ENCODE results near the gene ATG9B. TPM values are rescaled to one million over a fixed set of nuclear protein-coding genes. Genes with fewer than 3 reads are reported as not detected.

ATG9B gene
- total and polyA plus RNA-seq, 9 of the 15 experiments (the other 6 are each of a cell fraction or from before 2014, with no cell fraction given) = 0.29 to 8.0 (median 2.1) TPM

- in situ Hi-C loops (cut with MboI) = no loop called here
- no peak within 1 kb of the TSS for H2AFZ ChIP-seq (ENCODE audit: low read depth, low read length)
- DNase-seq (ENCODE audit: extremely low read depth in 1 of 4, low spot score in 3 of 4) (no peak), FAIRE-seq (no peak), ATAC-seq (no peak)
- H4K20me1 ChIP-seq (replicated peaks; ENCODE audit: control insufficient read depth, insufficient read depth, low read length) = peaks cover 5% of the 10 kb centered on the region; the same call in 1 of the 2 replicates
- H3K27me3 ChIP-seq (ENCODE audit: control insufficient read depth in 2 of 2, insufficient read depth in 2 of 2, low read length in 2 of 2) = no peaks in the 10 kb centered on the region
- no peak within 1 kb of the TSS for H3K9ac ChIP-seq (ENCODE audit: insufficient read depth in 1 of 2, low read depth in 2 of 2, low read length in 2 of 2)
- CTCF ChIA-PET (ENCODE audit: low intra/inter-chr PET ratio) = interaction anchor here (0.7 to 1.2 kb wide), 3 partner anchors 16 to 336 kb away, joined by 3 read pairs; no protein-coding TSS in a partner anchor
- 60% methylated on average over 12 of the region's 12 CpGs for whole genome bisulfite sequencing (ENCODE audit: insufficient coverage, low coverage, missing lambda C conversion rate)
- H3K9me1 ChIP-seq (ENCODE audit: control insufficient read depth, insufficient read depth, low read length) = no peaks in the 10 kb centered on the region
- no TSS peak for BruUV-seq (replicated peaks)
- POLR2A ChIA-PET = interaction anchor here (0.6 to 0.9 kb wide), 6 partner anchors 11 to 155 kb away, joined by 3 read pairs; no protein-coding TSS in a partner anchor
- H3K36me3 ChIP-seq (ENCODE audit: control insufficient read depth, insufficient read depth, low read length) = no peaks in the 10 kb centered on the region
- no peak within 1 kb of the TSS for H3K4me3 ChIP-seq
- no peak within 1 kb of the TSS for H3K4me2 ChIP-seq (ENCODE audit: insufficient read depth, low read length)
- H3K27ac ChIP-seq (ENCODE audit: extremely low read depth, low read depth, low read length) = no peak within 1 kb of the TSS
- peaks cover 43 to 54% of the 10 kb centered on the region in 2 experiments for H3K4me1 ChIP-seq (replicated peaks in 1 of 2; ENCODE audit: control insufficient read depth in 2 of 2, insufficient read depth in 2 of 2, low read length in 2 of 2)
- no peaks in the 10 kb centered on the region for H3K79me2 ChIP-seq (ENCODE audit: control insufficient read depth, insufficient read depth, low read length)
- no peaks in the 10 kb centered on the region; the same call in 1 of the 2 replicates for H3K9me3 ChIP-seq (replicated peaks; ENCODE audit: control insufficient read depth, insufficient read depth, low read depth, low read length)
- intact Hi-C loops (cut with micrococcal nuclease) = loop anchor here (10.0 kb wide), 1 partner anchor 676 kb away; no protein-coding TSS in a partner anchor
- no peak for TF ChIP-seq HMGN3 (IDR thresholded peaks at IDR 0.05; ENCODE audit: borderline replicate concordance, extremely low read depth, insufficient read length, low read depth, low read length)
- TF ChIP-seq PBX2 (CRISPR knock-in tag; IDR thresholded peaks at IDR 0.05; ENCODE audit: low read depth) = no peak
- no peak for TF ChIP-seq PBX2 (tag; conservative IDR thresholded peaks at IDR 0.05; ENCODE audit: low read depth)
- TF ChIP-seq JUN (IDR thresholded peaks at IDR 0.05; ENCODE audit: borderline replicate concordance, low read depth, low read length) = 0 out of 2 replicates have a peak, but pooled peaks have one; percentile 40
- TF ChIP-seq JUN (CRISPR knock-in tag; IDR thresholded peaks at IDR 0.05; ENCODE audit: borderline replicate concordance) = no peak
- TF ChIP-seq NBN (IDR thresholded peaks at IDR 0.05; ENCODE audit: low read depth) = no peak
- TF ChIP-seq ZKSCAN8 (CRISPR knock-in tag; IDR thresholded peaks at IDR 0.05) = no peak
- TF ChIP-seq CBX5 (IDR thresholded peaks at IDR 0.05; ENCODE audit: borderline replicate concordance, low read depth) = peak; percentile 98
- TF ChIP-seq TRIM24 (IDR thresholded peaks at IDR 0.05) = peak; percentile 82 to 85; a peak in 3 of 4 replicates
- no peak for TF ChIP-seq U2AF1 (optimal IDR thresholded peaks at IDR 0.05; ENCODE audit: low read depth, low read length)
- TF ChIP-seq LEF1 (IDR thresholded peaks at IDR 0.05) = no peak
- TF ChIP-seq ZNF395 (CRISPR knock-in tag; IDR thresholded peaks at IDR 0.05) = no peak
Observed at GRCh38 chr7:150990416-150991186, 33.7 kb downstream of the ATG9B start, which contains the start of gene NOS3. Gene NOS3, plus strand, starts transcription at chr7:150991017. Its CDS starts 2,787 bp downstream, at chr7:150993804.
